GM19035 (cell line): ENCODE measurements around the gene FARP2.
"Not testable (repeated sequence)": the region's sequence is repeated elsewhere in the genome, so short reads cannot be mapped to it uniquely, and the experiment has no call there.

Experiments used
- ATAC-seq: cut with Tn5 transposase; IDR thresholded peaks from one replicate; pipeline ENCODE4 v1.9.1; 2021; ENCODE audit not compliant: unreplicated experiment

FARP2 gene

GRCh38 chr2:241366678-241367077 lies 10.6 kb downstream of the FARP2 start:
- no peak for ATAC-seq

DNA sequence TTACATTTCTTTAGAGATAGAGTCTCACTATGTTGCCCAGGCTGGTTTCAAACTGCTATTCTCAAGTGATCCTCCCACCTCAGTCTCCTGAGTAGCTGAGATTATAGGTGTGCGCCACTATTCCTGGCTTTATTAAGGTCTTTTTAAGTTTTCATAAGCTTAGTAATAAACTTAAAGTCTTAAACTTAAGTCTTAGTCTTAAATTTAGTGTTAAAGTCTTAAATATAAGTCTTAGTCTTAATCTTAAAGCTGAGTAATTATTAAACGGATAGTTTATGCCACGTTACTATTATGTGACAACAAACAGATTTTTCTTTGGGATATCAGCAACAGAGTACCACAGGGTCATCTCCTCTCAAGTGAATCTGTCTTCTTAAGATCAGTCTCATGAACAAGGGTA lies 12.6 kb downstream of the FARP2 start:
- ATAC-seq, result no peak

DNA sequence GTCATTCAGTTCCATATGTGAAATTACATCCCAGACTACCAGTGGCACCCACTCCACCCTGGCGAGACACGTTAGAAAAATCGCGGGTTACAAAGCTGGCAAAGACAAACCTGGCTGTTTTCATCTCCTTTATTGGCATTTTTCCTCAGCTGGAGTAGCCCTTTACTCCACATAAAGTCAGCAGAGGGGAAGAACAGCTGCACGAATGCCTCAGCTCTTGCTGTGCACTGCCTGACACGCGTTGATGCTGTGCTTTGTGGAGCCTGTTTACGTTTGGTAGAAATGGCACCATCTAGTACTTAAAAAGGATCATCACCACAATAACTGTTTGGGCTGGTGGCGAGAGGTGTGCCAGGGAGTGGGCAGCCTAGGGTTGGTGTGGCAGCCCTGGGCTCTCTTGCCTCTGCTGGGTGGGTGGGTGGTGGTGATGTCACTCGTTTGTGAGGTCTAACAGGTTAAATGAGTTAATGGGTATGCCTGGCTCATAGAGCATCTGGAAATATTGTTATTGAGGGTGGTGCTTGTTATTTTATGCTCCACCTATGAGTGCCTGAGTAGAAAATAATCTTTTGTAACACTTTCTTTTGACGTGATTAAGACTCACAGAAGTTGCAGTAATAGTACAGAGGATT lies 16.4 kb downstream of the FARP2 start:
- no peak for ATAC-seq

- no peak for ATAC-seq
Observed at GRCh38 chr2:241373446-241373845, 17.4 kb downstream of the FARP2 start.

- ATAC-seq, result not testable (repeated sequence)
Observed at GRCh38 chr2:241373906-241374305, 17.8 kb downstream of the FARP2 start.

DNA sequence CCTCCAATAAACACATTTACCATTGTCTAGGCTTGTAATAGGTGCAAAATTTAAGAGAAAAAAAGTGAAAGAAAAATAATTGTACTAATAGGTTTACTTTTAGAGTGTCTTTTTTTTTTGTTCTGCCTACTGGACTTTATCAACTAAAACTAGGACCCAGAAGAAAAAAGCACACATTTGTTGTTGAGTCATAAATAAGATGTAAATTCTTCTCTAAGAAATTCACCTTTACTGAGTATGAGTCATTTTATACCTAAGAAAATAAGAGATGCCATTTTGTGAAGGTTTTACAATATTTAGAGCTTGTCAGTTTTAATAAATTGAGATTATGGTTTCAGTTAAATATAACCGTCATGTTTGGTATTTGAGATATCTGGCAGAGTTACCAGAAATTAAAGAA lies 19.2 kb downstream of the FARP2 start:
- ATAC-seq, result no peak

GRCh38 chr2:241376808-241377207 lies 20.7 kb downstream of the FARP2 start:
- ATAC-seq, result no peak

- ATAC-seq, result no peak
Observed at GRCh38 chr2:241378816-241379215, 22.7 kb downstream of the FARP2 start.

- ATAC-seq, result no peak
Observed at GRCh38 chr2:241379481-241380480, 23.7 kb downstream of the FARP2 start.

DNA sequence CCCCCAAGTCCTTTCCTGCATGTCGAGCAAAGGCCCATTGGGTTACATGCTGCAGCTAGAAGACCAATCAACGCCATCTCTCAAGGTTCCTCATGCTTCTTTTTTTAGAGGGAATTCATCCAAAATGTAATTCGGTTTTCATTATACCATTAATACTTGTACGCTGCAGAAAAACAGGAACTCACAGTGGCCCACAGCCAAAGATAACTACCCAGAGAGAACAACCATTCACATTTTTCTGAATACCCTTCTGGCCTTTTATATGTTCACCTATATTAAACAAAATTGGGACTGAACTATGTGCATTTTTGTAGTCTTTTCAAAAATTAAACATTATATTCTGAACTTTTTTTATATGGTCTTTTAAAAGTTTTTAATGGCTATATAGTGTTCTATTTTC lies 25.8 kb downstream of the FARP2 start:
- ATAC-seq, result no peak

- not testable (repeated sequence) for ATAC-seq
Observed at GRCh38 chr2:241385450-241385849, 29.4 kb downstream of the FARP2 start.

DNA sequence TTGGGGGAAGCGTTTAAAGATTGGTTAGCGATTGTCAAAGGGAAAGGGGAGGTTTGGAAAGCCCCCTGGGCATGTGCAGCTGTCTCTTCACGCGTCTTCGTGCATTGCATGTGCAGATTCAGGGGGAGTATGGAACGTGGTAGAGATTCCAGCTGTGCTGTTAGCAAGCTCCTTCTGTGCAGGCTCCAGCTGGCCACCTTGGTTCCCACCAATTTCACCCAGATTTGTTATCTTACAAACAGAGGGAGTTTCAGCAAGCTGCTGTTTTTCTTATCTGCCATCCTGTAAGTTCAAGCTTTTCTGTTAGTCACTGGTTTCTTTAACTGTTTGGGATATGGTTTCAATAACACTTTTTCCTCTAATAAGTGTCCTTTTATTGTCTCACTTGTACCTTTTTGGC lies 30.4 kb downstream of the FARP2 start:
- no peak for ATAC-seq

- no peak for ATAC-seq
Observed at GRCh38 chr2:241389697-241390096, 33.6 kb downstream of the FARP2 start.

GRCh38 chr2:241390301-241391206 lies 34.5 kb downstream of the FARP2 start:
- ATAC-seq, result peak; percentile 67

DNA sequence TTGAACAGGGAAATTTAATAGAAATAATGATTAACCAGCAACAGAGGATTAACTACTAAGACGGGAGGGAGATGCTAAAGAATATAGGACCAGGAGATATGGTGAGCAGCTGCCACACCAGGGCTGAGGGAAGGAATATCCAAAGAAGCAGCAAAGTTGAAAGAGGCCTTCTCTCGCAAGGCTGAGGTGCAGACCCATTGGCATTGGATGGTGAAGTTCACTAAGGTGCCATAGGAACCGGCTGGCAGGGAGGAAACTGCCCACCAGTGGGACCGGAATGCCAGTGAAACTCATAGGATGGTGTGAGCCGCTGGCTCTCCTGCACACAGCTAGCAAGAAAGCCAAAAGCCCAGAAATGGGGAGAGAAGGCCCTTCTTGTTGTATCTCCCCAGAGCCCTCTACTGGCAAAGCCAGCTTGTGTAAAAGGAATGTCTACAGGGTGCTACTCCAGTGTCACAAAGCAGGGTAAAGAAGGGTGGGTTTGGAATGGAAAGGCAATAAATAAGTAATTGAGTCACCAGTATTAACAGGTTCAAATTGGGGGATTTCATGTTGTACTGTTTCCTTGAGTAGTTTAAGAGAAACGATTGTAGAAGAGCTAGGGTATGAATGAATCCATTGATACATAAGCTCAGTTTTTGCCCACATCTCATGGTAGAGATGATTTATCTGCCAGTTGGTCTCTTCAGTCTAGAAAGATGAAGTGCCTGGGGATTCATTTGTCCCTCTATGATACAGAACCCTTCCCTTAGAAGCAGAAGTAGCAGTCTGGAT lies 36.0 kb downstream of the FARP2 start:
- ATAC-seq, result no peak

GRCh38 chr2:241392753-241393152 lies 36.7 kb downstream of the FARP2 start:
- ATAC-seq, result not testable (repeated sequence)

DNA sequence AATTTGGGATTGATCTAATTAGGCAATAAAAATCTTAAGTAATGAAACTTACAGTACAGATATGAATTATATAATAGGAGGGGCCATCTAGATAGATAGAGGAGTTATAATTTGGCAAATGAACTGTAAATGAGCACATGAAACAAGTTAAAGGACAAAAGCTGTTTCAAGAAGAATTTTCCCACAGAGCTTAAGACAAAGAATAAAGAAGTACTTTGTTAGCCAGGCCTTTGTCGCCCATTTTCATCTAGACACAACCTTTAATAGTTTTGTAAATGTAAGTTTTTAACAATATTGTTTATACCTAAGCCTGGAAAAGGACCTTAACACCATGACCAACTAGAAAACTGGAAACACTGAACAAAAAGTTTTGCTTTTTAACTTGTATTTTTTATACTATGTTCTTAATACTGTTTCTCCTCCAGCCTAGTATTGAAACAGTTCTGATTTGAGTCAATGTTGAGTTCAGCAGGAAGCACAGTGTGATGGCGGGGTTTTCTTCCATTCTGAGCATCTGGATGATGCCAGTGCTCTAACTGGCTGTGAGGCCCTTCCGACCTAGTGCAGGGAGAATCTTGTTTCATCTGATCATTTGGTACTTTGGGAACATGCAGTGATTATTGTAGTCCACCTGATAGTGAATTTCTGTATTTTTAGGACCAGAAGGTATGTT lies 37.6 kb downstream of the FARP2 start:
- no peak for ATAC-seq

GRCh38 chr2:241396809-241397208 lies 40.7 kb downstream of the FARP2 start:
- ATAC-seq, result not testable (repeated sequence)

DNA sequence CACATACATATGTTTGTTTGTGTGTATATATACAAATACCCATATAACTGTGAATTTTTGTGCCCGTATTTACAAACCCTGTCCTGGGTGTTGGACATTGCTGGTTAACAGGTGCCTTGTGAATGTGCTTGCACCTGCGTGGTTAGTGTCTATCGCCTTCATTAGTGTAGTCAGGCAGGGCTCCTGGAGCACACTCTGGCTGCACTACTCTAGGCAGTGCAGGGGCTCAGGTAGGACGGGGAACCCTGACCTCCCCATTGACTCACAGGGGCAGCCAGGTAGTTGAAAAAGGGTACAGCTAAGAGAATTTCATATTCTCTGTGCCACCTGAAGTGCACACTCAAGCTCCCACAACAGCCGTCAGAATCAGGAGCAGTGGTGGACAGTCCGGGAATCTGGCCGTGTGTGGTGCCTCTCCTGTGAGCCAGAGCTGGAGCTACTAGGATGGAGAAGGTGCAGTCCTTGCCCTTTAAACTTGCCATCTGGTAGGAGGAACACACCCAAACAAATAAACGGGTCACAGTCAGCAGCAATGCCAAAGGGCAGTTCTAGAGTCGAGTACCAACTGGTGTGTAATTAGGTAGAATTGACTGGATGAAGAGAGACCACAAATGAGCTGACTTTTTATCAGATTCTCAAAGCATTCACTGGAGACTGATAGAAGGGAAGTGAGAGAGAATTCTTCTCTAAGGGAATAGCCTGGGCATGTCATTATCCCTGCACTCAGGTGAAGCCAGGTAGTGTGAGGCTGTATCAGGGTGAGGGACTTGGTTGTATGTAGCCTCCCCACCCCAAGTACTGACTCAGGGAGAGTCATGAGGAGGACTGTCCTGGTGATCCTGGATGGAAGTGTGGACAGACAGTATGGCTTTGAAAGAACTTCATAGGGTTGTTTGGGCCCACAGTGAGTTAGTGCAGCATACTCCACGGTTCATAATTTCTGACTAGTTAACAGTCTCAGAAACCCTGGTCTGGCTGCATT lies 44.1 kb downstream of the FARP2 start:
- ATAC-seq, result no peak
